ENCODE data around the gene RGS9.

DNA sequence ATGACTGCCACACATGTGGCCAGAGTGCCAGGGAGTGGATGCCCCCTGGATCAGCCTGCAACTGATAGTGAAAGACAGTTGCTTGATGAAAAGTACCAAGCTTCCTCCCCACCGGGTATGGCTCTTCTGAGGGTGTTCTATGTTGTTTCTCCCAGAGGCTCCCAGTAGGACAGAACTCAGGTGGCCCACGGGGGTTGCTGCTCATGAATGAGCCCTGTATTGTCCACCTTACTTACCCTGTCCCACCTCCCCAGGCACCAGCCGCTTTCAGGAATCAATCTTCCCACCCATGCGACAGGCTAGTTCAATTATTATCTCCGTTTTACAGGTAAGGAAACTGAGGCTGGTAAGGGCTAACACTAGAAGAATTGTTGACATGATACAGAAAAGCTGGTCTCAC lies 34.9 kb upstream of the RGS9 start:
- TF ChIP-seq POLR2AphosphoS5 (IDR thresholded peaks at IDR 0.05; ENCODE audit: insufficient read depth in 1 of 2, low read depth in 1 of 2): no peak
- TF ChIP-seq, protein P1, sequence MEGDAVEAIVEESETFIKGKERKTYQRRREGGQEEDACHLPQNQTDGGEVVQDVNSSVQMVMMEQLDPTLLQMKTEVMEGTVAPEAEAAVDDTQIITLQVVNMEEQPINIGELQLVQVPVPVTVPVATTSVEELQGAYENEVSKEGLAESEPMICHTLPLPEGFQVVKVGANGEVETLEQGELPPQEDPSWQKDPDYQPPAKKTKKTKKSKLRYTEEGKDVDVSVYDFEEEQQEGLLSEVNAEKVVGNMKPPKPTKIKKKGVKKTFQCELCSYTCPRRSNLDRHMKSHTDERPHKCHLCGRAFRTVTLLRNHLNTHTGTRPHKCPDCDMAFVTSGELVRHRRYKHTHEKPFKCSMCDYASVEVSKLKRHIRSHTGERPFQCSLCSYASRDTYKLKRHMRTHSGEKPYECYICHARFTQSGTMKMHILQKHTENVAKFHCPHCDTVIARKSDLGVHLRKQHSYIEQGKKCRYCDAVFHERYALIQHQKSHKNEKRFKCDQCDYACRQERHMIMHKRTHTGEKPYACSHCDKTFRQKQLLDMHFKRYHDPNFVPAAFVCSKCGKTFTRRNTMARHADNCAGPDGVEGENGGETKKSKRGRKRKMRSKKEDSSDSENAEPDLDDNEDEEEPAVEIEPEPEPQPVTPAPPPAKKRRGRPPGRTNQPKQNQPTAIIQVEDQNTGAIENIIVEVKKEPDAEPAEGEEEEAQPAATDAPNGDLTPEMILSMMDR (IDR thresholded peaks at IDR 0.05): no peak

Measured in vagina (tissue), 2 donors.